NCI-H1694 (cell line): ENCODE results near the gene GRK1.

Source experiments
- DNase-seq: peaks from one replicate; lab custom pipeline; 2025; lab: John Stamatoyannopoulos, UW

GRK1 gene

GRCh38 chr13:113775451-113776145, 108.6 kb downstream of the GRK1 start:
- DNase-seq = no peak

GRCh38 chr13:113776231-113777125, 109.5 kb downstream of the GRK1 start:
- no peak for DNase-seq

- DNase-seq = no peak
Measured at GRCh38 chr13:113777311-113778260, 110.6 kb downstream of the GRK1 start.

- DNase-seq = no peak
Measured at GRCh38 chr13:113781571-113781970, 114.6 kb downstream of the GRK1 start.

GRCh38 chr13:113782472-113782871, 115.5 kb downstream of the GRK1 start:
- DNase-seq = no peak

- no peak for DNase-seq
Measured at GRCh38 chr13:113783200-113783881, 116.3 kb downstream of the GRK1 start.

- DNase-seq = no peak
Measured at GRCh38 chr13:113783966-113784644, 117.1 kb downstream of the GRK1 start.

- no peak for DNase-seq
Measured at GRCh38 chr13:113784645-113785024, 117.6 kb downstream of the GRK1 start.

- no peak for DNase-seq
Measured at GRCh38 chr13:113785051-113786010, 118.3 kb downstream of the GRK1 start.

- no peak for DNase-seq
Measured at GRCh38 chr13:113786262-113786841, 119.3 kb downstream of the GRK1 start.
